GM12873 (cell line): ENCODE results near the gene MAPK9.

Source experiments
- CTCF ChIP-seq: IDR thresholded peaks from 2 replicates; pipeline ENCODE4 v1.5.1; 2012; ENCODE audit warnings: low read depth, mild to moderate bottlenecking, moderate library complexity, low read length, control low read depth; ENCODE audit not compliant: insufficient read depth; ENCODE audit errors: missing control alignments

MAPK9 gene

GRCh38 chr5:180299526-180299925 is 7.6 kb upstream of the MAPK9 start:
- no peak for TF ChIP-seq CTCF

GRCh38 chr5:180297587-180298282 is 5.9 kb upstream of the MAPK9 start:
- no peak for TF ChIP-seq CTCF

GRCh38 chr5:180296771-180297170 is 4.9 kb upstream of the MAPK9 start:
- TF ChIP-seq CTCF: peak; percentile 14

- TF ChIP-seq CTCF: no peak
These were observed 3.2 kb upstream of the MAPK9 start for GRCh38 chr5:180294913-180295555.

GRCh38 chr5:180294411-180294810 is 2.5 kb upstream of the MAPK9 start:
- TF ChIP-seq CTCF: no peak

GRCh38 chr5:180291234-180291940 is 496 bp downstream of the MAPK9 start:
- TF ChIP-seq CTCF: peak; percentile 25

- no peak for TF ChIP-seq CTCF
These were observed 1.2 kb downstream of the MAPK9 start for GRCh38 chr5:180290568-180291233.
